H1 (cell line): ENCODE measurements around the gene SPOCK1.

ENCODE experiments used
- CBX8 ChIP-seq: fragments of 300-800, 300-1000 bp; sonication (generic); IDR thresholded peaks from 2 replicates; pipeline ENCODE4 v1.7.1; 2016; ENCODE audit warnings: low read depth, low read length, borderline replicate concordance
- CHD2 ChIP-seq: IDR thresholded peaks from 2 replicates; pipeline ENCODE4 v1.6.1; 2012; ENCODE audit warnings: low read length, improper control_type of control experiment
- EZH2 ChIP-seq: fragments of 200-600 bp; sonication (generic); IDR thresholded peaks from 2 replicates; pipeline ENCODE4 v1.7.1; 2012; ENCODE audit warnings: low read depth, mild to moderate bottlenecking, moderate library complexity, low read length, inconsistent platforms; ENCODE audit not compliant: severe bottlenecking
- FOSL1 ChIP-seq: IDR thresholded peaks from 2 replicates; pipeline ENCODE4 v1.6.1; 2011; ENCODE audit warnings: mild to moderate bottlenecking, low read depth, low read length, moderate library complexity; ENCODE audit not compliant: insufficient read depth
- GABPA ChIP-seq: IDR thresholded peaks from 2 replicates; pipeline ENCODE4 v1.6.1; 2011; ENCODE audit warnings: mild to moderate bottlenecking, low read length, moderate library complexity, borderline replicate concordance; ENCODE audit not compliant: insufficient read depth
- MAFK ChIP-seq: IDR thresholded peaks from 2 replicates; pipeline ENCODE4 v1.6.1; 2012; ENCODE audit warnings: low read depth, mild to moderate bottlenecking, improper control_type of control experiment, low read length
- NANOG ChIP-seq: IDR thresholded peaks from 2 replicates; pipeline ENCODE4 v1.6.1; 2011; ENCODE audit warnings: low read length, low read depth, mild to moderate bottlenecking, inconsistent platforms; ENCODE audit not compliant: insufficient read depth, poor library complexity, severe bottlenecking
- POLR2A ChIP-seq, 2 experiments: IDR thresholded peaks; 1 replicate in 1 of 2; 2 replicates in 1 of 2; pipeline ENCODE4 v1.6.1; 2011; ENCODE audit warnings: low read depth in 2 of 2, low read length in 2 of 2, mild to moderate bottlenecking in 2 of 2; ENCODE audit errors: control extremely low read depth in 1 of 2
- POLR2AphosphoS5 ChIP-seq: IDR thresholded peaks from 2 replicates; pipeline ENCODE4 v1.6.1; 2011; ENCODE audit warnings: low read depth, low read length
- RAD21 ChIP-seq, 2 experiments: IDR thresholded peaks in 1 of 2; conservative IDR thresholded peaks in 1 of 2; 2 replicates each; pipeline ENCODE4 v1.6.1; 2011; ENCODE audit warnings: low read depth in 2 of 2, low read length in 2 of 2, improper control_type of control experiment in 1 of 2, inconsistent platforms in 1 of 2, mild to moderate bottlenecking in 1 of 2, moderate library complexity in 1 of 2
- SIN3A ChIP-seq, 2 experiments: IDR thresholded peaks in 1 of 2; conservative IDR thresholded peaks in 1 of 2; 2 replicates each; pipeline ENCODE4 v1.6.1; 2011 to 2012; ENCODE audit warnings: low read length in 2 of 2, improper control_type of control experiment in 1 of 2, low read depth in 1 of 2, mild to moderate bottlenecking in 1 of 2
- TF ChIP-seq, protein P1 (sequence below), 3 experiments: IDR thresholded peaks; 1 replicate in 2 of 3; 2 replicates in 1 of 3; pipeline versions ENCODE4 v1.5.1 to v1.6.1; 2011; ENCODE audit warnings: low read length in 3 of 3, mild to moderate bottlenecking in 3 of 3, inconsistent platforms in 2 of 3, low read depth in 1 of 3, moderate library complexity in 1 of 3; ENCODE audit not compliant: insufficient read depth in 1 of 3; ENCODE audit errors: control extremely low read depth in 1 of 3
- TF ChIP-seq, protein P2 (sequence below): IDR thresholded peaks from 2 replicates; pipeline ENCODE4 v1.6.1; 2012; ENCODE audit warnings: inconsistent platforms

DNA sequence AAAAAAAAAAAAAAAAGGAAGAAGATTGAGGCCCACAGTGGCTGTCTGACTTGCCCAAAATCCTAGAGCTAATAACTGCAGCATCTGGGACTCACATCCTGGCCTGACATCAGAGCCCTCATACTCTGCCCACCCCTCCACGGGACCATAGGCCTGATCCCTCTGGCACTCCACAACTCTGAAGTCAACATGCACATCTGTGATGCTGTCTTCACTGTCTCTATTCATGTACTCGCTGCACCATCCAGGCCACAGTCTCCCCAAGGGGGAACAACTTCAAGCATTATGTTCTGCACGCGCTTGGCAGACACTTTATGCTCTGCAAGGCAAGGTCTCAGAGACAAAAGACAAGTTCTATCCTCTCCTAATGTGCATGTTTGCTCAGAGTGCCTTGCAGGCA lies 158.2 kb downstream of the SPOCK1 start:
- TF ChIP-seq, protein P1, sequence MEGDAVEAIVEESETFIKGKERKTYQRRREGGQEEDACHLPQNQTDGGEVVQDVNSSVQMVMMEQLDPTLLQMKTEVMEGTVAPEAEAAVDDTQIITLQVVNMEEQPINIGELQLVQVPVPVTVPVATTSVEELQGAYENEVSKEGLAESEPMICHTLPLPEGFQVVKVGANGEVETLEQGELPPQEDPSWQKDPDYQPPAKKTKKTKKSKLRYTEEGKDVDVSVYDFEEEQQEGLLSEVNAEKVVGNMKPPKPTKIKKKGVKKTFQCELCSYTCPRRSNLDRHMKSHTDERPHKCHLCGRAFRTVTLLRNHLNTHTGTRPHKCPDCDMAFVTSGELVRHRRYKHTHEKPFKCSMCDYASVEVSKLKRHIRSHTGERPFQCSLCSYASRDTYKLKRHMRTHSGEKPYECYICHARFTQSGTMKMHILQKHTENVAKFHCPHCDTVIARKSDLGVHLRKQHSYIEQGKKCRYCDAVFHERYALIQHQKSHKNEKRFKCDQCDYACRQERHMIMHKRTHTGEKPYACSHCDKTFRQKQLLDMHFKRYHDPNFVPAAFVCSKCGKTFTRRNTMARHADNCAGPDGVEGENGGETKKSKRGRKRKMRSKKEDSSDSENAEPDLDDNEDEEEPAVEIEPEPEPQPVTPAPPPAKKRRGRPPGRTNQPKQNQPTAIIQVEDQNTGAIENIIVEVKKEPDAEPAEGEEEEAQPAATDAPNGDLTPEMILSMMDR (IDR thresholded peaks at IDR 0.05; ENCODE audit: control extremely low read depth in 1 of 3, insufficient read depth in 1 of 3, low read depth in 1 of 3, low read length in 3 of 3): no peak
- TF ChIP-seq, protein P2, sequence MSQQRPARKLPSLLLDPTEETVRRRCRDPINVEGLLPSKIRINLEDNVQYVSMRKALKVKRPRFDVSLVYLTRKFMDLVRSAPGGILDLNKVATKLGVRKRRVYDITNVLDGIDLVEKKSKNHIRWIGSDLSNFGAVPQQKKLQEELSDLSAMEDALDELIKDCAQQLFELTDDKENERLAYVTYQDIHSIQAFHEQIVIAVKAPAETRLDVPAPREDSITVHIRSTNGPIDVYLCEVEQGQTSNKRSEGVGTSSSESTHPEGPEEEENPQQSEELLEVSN: no peak
- no peak for TF ChIP-seq POLR2AphosphoS5
- TF ChIP-seq NANOG: no peak
- TF ChIP-seq POLR2A (IDR thresholded peaks at IDR 0.05; ENCODE audit: control extremely low read depth in 1 of 2, low read depth in 2 of 2, low read length in 2 of 2): no peak
- no peak for TF ChIP-seq MAFK
- TF ChIP-seq CHD2: no peak
- TF ChIP-seq CBX8: no peak
- no peak for TF ChIP-seq EZH2
- TF ChIP-seq GABPA: no peak
- no peak for TF ChIP-seq FOSL1
- TF ChIP-seq RAD21 (IDR thresholded peaks at IDR 0.05 in 1 of 2, conservative IDR thresholded peaks at IDR 0.05 in 1 of 2; ENCODE audit: low read depth in 2 of 2, low read length in 2 of 2): no peak
- no peak for TF ChIP-seq SIN3A (conservative IDR thresholded peaks at IDR 0.05 in 1 of 2, IDR thresholded peaks at IDR 0.05 in 1 of 2; ENCODE audit: low read depth in 1 of 2, low read length in 2 of 2)
